Astrocyte (in vitro differentiated cells and primary cell): ENCODE data around the gene VSIG8. TPM values are rescaled to one million over a fixed set of nuclear protein-coding genes. Genes with fewer than 3 reads are reported as not detected.

Experiments
- DNase-seq: peaks from one replicate; pipeline ENCODE4 v3.0.0-alpha.2; 2010; ENCODE audit warnings: low read depth
- FAIRE-seq: peaks from 2 replicates; lab custom pipeline; 2011; peaks lifted over from hg19 to GRCh38; lab: Jason Lieb, UNC
- H2AFZ ChIP-seq: 2 replicates; pipeline ENCODE4 v1.6.0; 2012; ENCODE audit warnings: low read depth, low read length, inconsistent platforms
- H3K27ac ChIP-seq: 2 replicates; pipeline ENCODE4 v1.5.1; 2011; ENCODE audit warnings: low read depth, low read length, inconsistent platforms
- H3K27me3 ChIP-seq: 2 replicates; pipeline ENCODE4 v1.6.0; 2011; ENCODE audit warnings: low read length, inconsistent platforms; ENCODE audit not compliant: insufficient read depth
- H3K36me3 ChIP-seq: 2 replicates; pipeline ENCODE4 v1.5.1; 2011; ENCODE audit warnings: low read length, inconsistent platforms; ENCODE audit not compliant: insufficient read depth
- H3K4me1 ChIP-seq: 2 replicates; pipeline ENCODE4 v1.5.1; 2011; ENCODE audit warnings: low read length, inconsistent platforms; ENCODE audit not compliant: insufficient read depth
- H3K4me2 ChIP-seq: 2 replicates; pipeline ENCODE4 v1.6.0; 2012; ENCODE audit warnings: low read length, inconsistent platforms
- H3K4me3 ChIP-seq: 2 replicates; pipeline ENCODE4 v1.5.1; 2011; ENCODE audit warnings: low read depth, mild to moderate bottlenecking, low read length, inconsistent platforms; ENCODE audit not compliant: insufficient read depth
- H3K79me2 ChIP-seq: 2 replicates; pipeline ENCODE4 v1.6.0; 2012; ENCODE audit warnings: mild to moderate bottlenecking, low read length, inconsistent platforms; ENCODE audit not compliant: insufficient read depth
- H3K9ac ChIP-seq: 2 replicates; pipeline ENCODE4 v1.6.0; 2012; ENCODE audit warnings: mild to moderate bottlenecking, low read length, inconsistent platforms
- H3K9me3 ChIP-seq: 2 replicates; pipeline ENCODE4 v1.5.1; 2012; ENCODE audit warnings: low read depth, mild to moderate bottlenecking, low read length, inconsistent platforms; ENCODE audit not compliant: insufficient read depth
- H4K20me1 ChIP-seq: 2 replicates; pipeline ENCODE4 v1.6.0; 2012; ENCODE audit warnings: low read length, inconsistent platforms; ENCODE audit not compliant: insufficient read depth
- H3K27ac Mint-ChIP-seq: one replicate; pipeline ENCODE4 v1.8.0; 2021; ENCODE audit warnings: mild to moderate bottlenecking, mixed read lengths; ENCODE audit not compliant: unreplicated experiment
- H3K27me3 Mint-ChIP-seq: one replicate; pipeline ENCODE4 v1.8.0; 2021; ENCODE audit warnings: low read depth, mixed read lengths; ENCODE audit not compliant: unreplicated experiment
- H3K36me3 Mint-ChIP-seq: one replicate; pipeline ENCODE4 v1.8.0; 2021; ENCODE audit warnings: low read depth, mixed read lengths; ENCODE audit not compliant: unreplicated experiment
- H3K4me1 Mint-ChIP-seq: one replicate; pipeline ENCODE4 v1.8.0; 2021; ENCODE audit warnings: low read depth, mixed read lengths; ENCODE audit not compliant: unreplicated experiment
- H3K4me3 Mint-ChIP-seq: one replicate; pipeline ENCODE4 v1.8.0; 2021; ENCODE audit warnings: mild to moderate bottlenecking, moderate library complexity, mixed read lengths; ENCODE audit not compliant: unreplicated experiment
- H3K9me3 Mint-ChIP-seq: one replicate; pipeline ENCODE4 v1.8.0; 2021; ENCODE audit warnings: mild to moderate bottlenecking, mixed read lengths; ENCODE audit not compliant: unreplicated experiment
- EZH2 ChIP-seq: IDR thresholded peaks from 2 replicates; pipeline ENCODE4 v1.6.1; 2012; ENCODE audit warnings: mild to moderate bottlenecking, low read length, inconsistent platforms; ENCODE audit not compliant: insufficient read depth
- total RNA-seq: library from RNA; stranded (reverse); gene quantifications from 2 replicates; pipeline ENCODE4 v1.2.1, GENCODE V29; 2021
- TF ChIP-seq, protein P1 (sequence below): IDR thresholded peaks from 2 replicates; pipeline ENCODE4 v1.5.1; 2011; ENCODE audit warnings: low read depth, mild to moderate bottlenecking, inconsistent platforms, low read length, moderate library complexity; ENCODE audit not compliant: insufficient read depth

Gene VSIG8
- total RNA-seq, 1 donor from 2014 or later = not detected

DNA sequence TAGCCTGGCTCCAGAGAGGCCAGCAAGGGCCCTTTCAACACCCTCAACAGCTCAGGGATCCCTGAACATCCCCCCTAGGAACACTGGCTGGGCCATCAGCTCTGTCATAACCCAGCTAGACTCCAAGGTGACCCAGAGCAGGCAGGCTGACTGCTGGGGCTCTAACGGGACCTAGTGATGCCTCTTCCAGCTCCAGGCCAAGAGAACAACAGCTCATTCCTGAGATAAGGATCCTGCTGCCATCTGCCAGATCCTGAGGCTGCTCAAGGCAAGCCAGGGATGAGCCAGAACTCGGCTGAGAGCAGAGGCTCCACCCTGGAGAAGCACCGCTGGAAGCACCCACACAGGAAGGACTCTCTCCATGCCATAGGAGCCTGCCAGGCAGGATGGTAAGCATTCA is 2.0 kb downstream of the VSIG8 start:
- Histone ChIP-seq H3K4me1 (peaks cover 8% of the 10 kb centered on the region), H3K27ac (no peak overlapping the region), H3K4me3 (no peak overlapping the region), H3K4me2 (no peak overlapping the region), H3K36me3 (no peaks in the 10 kb centered on the region), H4K20me1 (no peaks in the 10 kb centered on the region), H3K27me3 (no peaks in the 10 kb centered on the region), H2AFZ (no peak overlapping the region), H3K9ac (no peak overlapping the region), H3K9me3 (no peaks in the 10 kb centered on the region), H3K79me2 (no peaks in the 10 kb centered on the region)
- no peak overlapping the region for H3K4me3 Mint-ChIP-seq
- H3K9me3 Mint-ChIP-seq = no peaks in the 10 kb centered on the region
- peaks cover 8% of the 10 kb centered on the region for H3K4me1 Mint-ChIP-seq
- peaks cover 35% of the 10 kb centered on the region for H3K27me3 Mint-ChIP-seq
- no peak for FAIRE-seq
- no peak for DNase-seq
- H3K36me3 Mint-ChIP-seq = no peaks in the 10 kb centered on the region
- no peak overlapping the region for H3K27ac Mint-ChIP-seq
- TF ChIP-seq, protein P1, sequence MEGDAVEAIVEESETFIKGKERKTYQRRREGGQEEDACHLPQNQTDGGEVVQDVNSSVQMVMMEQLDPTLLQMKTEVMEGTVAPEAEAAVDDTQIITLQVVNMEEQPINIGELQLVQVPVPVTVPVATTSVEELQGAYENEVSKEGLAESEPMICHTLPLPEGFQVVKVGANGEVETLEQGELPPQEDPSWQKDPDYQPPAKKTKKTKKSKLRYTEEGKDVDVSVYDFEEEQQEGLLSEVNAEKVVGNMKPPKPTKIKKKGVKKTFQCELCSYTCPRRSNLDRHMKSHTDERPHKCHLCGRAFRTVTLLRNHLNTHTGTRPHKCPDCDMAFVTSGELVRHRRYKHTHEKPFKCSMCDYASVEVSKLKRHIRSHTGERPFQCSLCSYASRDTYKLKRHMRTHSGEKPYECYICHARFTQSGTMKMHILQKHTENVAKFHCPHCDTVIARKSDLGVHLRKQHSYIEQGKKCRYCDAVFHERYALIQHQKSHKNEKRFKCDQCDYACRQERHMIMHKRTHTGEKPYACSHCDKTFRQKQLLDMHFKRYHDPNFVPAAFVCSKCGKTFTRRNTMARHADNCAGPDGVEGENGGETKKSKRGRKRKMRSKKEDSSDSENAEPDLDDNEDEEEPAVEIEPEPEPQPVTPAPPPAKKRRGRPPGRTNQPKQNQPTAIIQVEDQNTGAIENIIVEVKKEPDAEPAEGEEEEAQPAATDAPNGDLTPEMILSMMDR = no peak
- no peak for TF ChIP-seq EZH2

DNA sequence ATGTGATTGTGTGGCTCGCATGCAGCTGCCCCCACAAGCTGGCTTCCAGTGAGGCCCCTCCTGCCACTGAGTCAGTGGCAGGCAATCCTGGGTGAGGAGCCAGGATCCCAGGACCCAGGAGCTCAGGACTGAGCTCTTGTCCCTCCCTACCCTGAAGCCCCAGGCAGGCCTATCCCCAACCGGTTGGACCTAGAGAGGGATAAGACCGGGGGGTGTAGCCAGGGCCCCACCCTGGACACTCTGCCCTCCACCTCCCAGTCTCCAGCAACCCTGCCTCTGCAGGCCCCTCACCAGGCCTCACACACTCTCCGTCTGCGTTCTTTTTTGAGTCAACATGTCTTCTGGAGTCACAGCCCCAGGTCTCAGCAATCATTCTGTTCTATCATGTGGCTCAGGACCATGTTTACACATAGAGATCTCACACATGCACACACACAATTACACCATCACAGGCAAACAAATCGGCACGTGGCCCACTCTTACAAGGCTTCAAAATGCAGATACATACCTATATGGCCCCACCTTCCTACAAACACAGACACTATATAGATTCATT is 2.6 kb downstream of the VSIG8 start:
- H3K27me3 ChIP-seq = no peaks in the 10 kb centered on the region
- H3K27me3 Mint-ChIP-seq = peaks cover 35% of the 10 kb centered on the region
- no peaks in the 10 kb centered on the region for H3K9me3 ChIP-seq
- H3K4me1 Mint-ChIP-seq = peaks cover 8% of the 10 kb centered on the region
- H3K4me1 ChIP-seq = peaks cover 14% of the 10 kb centered on the region
- FAIRE-seq (no peak), DNase-seq (no peak)
- H4K20me1 ChIP-seq = no peaks in the 10 kb centered on the region
- H3K4me3 Mint-ChIP-seq = no peak overlapping the region
- TF ChIP-seq EZH2 = no peak
- TF ChIP-seq, protein P1 = no peak
- H3K36me3 Mint-ChIP-seq = no peaks in the 10 kb centered on the region
- H3K4me2 ChIP-seq = no peak overlapping the region
- no peak overlapping the region for H2AFZ ChIP-seq
- H3K79me2 ChIP-seq = no peaks in the 10 kb centered on the region
- no peaks in the 10 kb centered on the region for H3K9me3 Mint-ChIP-seq
- no peak overlapping the region for H3K27ac ChIP-seq
- H3K27ac Mint-ChIP-seq = no peak overlapping the region
- no peak overlapping the region for H3K4me3 ChIP-seq
- H3K36me3 ChIP-seq = no peaks in the 10 kb centered on the region
- no peak overlapping the region for H3K9ac ChIP-seq

DNA sequence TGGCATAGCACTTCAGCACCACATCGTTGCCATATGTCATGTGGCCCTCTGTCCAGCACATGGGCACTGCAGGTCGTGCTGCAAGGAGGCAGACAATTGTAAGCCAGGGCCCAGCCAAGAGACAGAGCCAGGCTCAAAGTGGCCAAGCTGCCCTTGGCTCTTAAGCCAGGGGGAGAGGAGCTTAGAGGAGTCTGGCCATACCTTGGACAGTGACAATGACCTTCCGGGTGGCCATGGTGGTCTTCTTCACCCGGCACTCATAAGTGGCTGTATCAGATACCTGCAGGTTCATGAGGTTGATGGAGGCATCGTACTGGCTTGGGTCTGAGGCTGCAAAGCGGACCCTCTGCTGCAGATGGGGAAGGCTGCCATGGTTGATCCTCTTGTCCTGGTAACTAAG is 4.6 kb downstream of the VSIG8 start:
- Mint-ChIP-seq H3K27ac (no peak overlapping the region), H3K27me3 (peaks cover 24% of the 10 kb centered on the region), H3K9me3 (no peaks in the 10 kb centered on the region), H3K4me1 (peaks cover 17% of the 10 kb centered on the region), H3K36me3 (no peaks in the 10 kb centered on the region), H3K4me3 (no peak overlapping the region)
- H4K20me1 ChIP-seq = no peaks in the 10 kb centered on the region
- no peaks in the 10 kb centered on the region for H3K9me3 ChIP-seq
- no peaks in the 10 kb centered on the region for H3K27me3 ChIP-seq
- H3K79me2 ChIP-seq = no peaks in the 10 kb centered on the region
- no peak overlapping the region for H3K27ac ChIP-seq
- H3K4me2 ChIP-seq = no peak overlapping the region
- DNase-seq = no peak
- TF ChIP-seq, protein P1 = no peak
- TF ChIP-seq EZH2 = no peak
- H3K9ac ChIP-seq = no peak overlapping the region
- H3K36me3 ChIP-seq = no peaks in the 10 kb centered on the region
- no peak overlapping the region for H3K4me3 ChIP-seq
- H3K4me1 ChIP-seq = peaks cover 29% of the 10 kb centered on the region
- no peak for FAIRE-seq
- H2AFZ ChIP-seq = no peak overlapping the region
